ENCODE data around the gene CMPK2. TPM values are rescaled to one million over a fixed set of nuclear protein-coding genes. Genes with fewer than 3 reads are reported as not detected.

CMPK2 gene
- total and polyA plus RNA-seq, 3 experiments from 2014 or later: 0.62 to 10.9 (median 1.1) TPM

DNA sequence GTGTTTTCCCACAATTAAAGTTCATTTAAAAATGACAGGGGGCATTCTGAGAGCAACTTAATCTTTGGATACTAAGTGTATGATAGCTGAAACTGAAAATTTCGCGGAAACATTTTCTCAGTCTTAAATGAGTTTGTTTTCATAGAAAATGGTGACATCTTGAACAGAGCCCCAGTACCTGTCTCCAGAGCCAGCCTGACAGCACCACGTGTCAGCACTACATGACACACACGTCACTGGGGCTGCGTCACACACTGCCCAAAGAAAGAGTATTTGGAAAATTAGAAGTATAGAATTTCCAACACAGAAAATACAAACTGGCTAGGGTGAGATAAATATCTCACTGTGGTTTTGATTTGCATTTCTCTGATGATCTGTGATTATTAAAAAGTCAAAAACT is 50.8 kb downstream of the CMPK2 start:
- H3K4me1 ChIP-seq (ENCODE audit: insufficient read depth, low read length): no peaks in the 10 kb centered on the region
- H3K4me3 Mint-ChIP-seq: no peak overlapping the region
- no peak for DNase-seq
- H3K27ac Mint-ChIP-seq: no peak overlapping the region
- H3K4me3 ChIP-seq (ENCODE audit: low read length): no peak overlapping the region
- no peak overlapping the region for H3K27ac ChIP-seq (ENCODE audit: low read depth, low read length)
- H3K36me3 ChIP-seq (ENCODE audit: insufficient read depth, low read length): no peaks in the 10 kb centered on the region
- peaks cover 0 to 6% (median 0%) of the 10 kb centered on the region in 3 donors for H3K36me3 Mint-ChIP-seq
- no peaks in the 10 kb centered on the region for H3K9me3 ChIP-seq (ENCODE audit: low read length)
- ChIA-PET CTCF (no interaction called here), POLR2A (no interaction called here)
- no peaks in the 10 kb centered on the region for H3K9me3 Mint-ChIP-seq
- H3K4me1 Mint-ChIP-seq: no peaks in the 10 kb centered on the region
- H3K27me3 Mint-ChIP-seq: peaks cover 15 to 48% of the 10 kb centered on the region in 2 donors
- H3K27me3 ChIP-seq (ENCODE audit: insufficient read depth, low read length, poor library complexity, severe bottlenecking): peaks cover 2% of the 10 kb centered on the region

DNA sequence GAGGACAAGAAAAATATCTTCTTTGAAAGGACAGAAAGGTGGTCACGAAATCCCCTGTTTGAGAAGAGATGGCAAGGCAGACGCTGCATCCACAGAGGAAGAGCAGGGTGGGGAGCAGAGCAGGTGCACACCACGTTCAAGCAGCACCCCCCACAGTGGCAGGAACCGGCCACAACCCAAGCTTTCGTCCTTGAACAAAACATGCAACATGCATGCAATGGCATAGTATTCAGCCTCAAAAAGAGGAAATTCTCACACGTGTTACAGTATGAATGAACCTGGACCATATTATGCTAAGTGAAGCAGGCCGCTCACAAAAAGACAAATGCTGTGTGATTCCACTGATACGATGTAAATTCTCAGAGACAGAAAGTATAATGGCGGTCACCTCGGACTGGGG is 51.4 kb downstream of the CMPK2 start:
- H3K4me1 ChIP-seq (ENCODE audit: insufficient read depth, low read length): no peaks in the 10 kb centered on the region
- Mint-ChIP-seq H3K36me3 (peaks cover 0 to 6% (median 0%) of the 10 kb centered on the region in 3 donors), H3K27me3 (peaks cover 14 to 48% of the 10 kb centered on the region in 2 donors), H3K27ac (no peak overlapping the region), H3K4me3 (no peak overlapping the region), H3K9me3 (no peaks in the 10 kb centered on the region), H3K4me1 (no peaks in the 10 kb centered on the region)
- DNase-seq: no peak
- ChIA-PET CTCF (no interaction called here), POLR2A (no interaction called here)
- H3K27ac ChIP-seq (ENCODE audit: low read depth, low read length): no peak overlapping the region
- no peaks in the 10 kb centered on the region for H3K9me3 ChIP-seq (ENCODE audit: low read length)
- H3K36me3 ChIP-seq (ENCODE audit: insufficient read depth, low read length): no peaks in the 10 kb centered on the region
- H3K4me3 ChIP-seq (ENCODE audit: low read length): no peak overlapping the region
- H3K27me3 ChIP-seq (ENCODE audit: insufficient read depth, low read length, poor library complexity, severe bottlenecking): peaks cover 6% of the 10 kb centered on the region

DNA sequence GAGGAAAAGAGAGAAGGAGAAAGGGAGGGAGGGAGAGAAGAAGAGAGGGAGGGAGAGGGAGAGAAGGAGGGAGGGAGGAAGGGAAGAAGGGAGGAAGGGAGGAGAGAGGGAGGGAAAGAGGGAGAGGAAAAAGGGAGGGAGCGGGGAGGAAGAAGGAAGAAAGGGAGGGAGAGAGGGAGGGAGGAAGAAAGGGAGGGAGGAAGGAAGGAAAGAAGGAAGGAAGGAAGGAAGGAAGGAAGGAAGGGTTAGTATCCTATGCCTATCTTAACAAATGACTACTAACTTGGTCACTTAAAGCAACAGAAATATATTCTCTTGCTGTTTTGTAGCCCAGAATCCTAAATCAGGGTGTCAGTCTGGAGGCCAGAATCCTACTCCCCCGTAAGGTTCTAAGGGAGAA is 52.1 kb downstream of the CMPK2 start:
- Mint-ChIP-seq H3K27me3 (peaks cover 14 to 54% of the 10 kb centered on the region in 2 donors), H3K27ac (no peak overlapping the region), H3K4me3 (no peak overlapping the region), H3K4me1 (no peaks in the 10 kb centered on the region), H3K9me3 (no peaks in the 10 kb centered on the region), H3K36me3 (peaks cover 0 to 6% (median 0%) of the 10 kb centered on the region in 3 donors)
- ChIA-PET CTCF (no interaction called here), POLR2A (no interaction called here)
- Histone ChIP-seq H3K27me3 (ENCODE audit: insufficient read depth, low read length, poor library complexity, severe bottlenecking) (peaks cover 6% of the 10 kb centered on the region), H3K9me3 (ENCODE audit: low read length) (no peaks in the 10 kb centered on the region), H3K27ac (ENCODE audit: low read depth, low read length) (no peak overlapping the region), H3K4me1 (ENCODE audit: insufficient read depth, low read length) (no peaks in the 10 kb centered on the region), H3K36me3 (ENCODE audit: insufficient read depth, low read length) (no peaks in the 10 kb centered on the region), H3K4me3 (ENCODE audit: low read length) (no peak overlapping the region)
- DNase-seq: no peak

DNA sequence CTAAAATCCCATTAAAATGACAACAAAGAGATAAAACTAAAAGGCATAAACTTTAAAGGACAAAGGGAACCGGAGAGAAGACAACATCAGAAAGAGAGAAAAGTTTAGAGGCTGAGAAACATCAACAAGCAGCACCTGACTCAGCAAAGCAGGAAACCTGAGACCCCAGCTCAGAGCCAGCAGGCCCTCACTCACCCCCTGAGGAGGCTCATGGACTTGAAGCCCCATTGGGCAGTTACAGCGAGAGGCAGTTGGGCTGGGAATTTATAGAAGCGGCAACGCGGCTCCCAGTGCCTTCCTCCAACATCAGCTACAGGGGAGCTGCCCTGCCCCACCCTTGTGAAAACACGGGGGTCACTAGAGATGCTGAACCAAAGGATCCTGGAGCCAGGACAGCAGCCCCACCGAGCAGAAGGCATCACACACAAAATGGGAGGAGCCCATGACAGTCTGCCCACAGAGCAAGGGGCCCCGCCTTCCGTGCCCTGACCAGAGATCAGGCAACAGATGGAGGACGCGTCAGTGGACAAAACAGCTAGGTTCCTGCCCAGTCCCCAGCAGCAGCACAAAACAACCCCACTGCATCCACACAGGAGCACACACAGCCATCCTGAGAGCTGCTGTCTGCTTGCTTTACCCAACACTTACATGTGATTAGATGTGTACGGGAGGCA is 52.7 kb downstream of the CMPK2 start:
- POLR2A ChIA-PET: no interaction called here
- H3K4me3 ChIP-seq (ENCODE audit: low read length): no peak overlapping the region

DNA sequence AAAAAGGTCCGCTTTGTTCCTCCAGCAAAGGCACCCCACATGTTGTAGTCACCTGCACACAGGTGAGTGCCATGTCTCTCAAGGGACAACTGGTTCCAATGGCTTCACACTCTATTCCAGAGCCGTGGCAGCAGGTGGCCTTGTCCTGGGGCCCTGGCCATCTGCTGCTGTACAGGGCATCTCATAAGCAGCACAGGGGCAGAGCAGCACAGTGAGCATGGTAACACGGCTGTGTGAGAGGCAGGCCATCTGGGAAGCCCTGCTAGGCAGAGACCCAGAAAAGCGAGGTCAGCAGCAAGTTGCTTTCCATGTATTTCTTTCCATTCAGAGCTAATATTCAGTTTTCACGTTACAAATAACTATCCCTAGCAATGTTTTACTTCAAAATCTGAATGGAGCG is 54.7 kb downstream of the CMPK2 start:
- Histone ChIP-seq H3K4me3 (ENCODE audit: low read length) (no peak overlapping the region), H3K4me1 (ENCODE audit: insufficient read depth, low read length) (no peaks in the 10 kb centered on the region), H3K9me3 (ENCODE audit: low read length) (no peaks in the 10 kb centered on the region), H3K36me3 (ENCODE audit: insufficient read depth, low read length) (no peaks in the 10 kb centered on the region), H3K27ac (ENCODE audit: low read depth, low read length) (no peak overlapping the region), H3K27me3 (ENCODE audit: insufficient read depth, low read length, poor library complexity, severe bottlenecking) (peaks cover 6% of the 10 kb centered on the region)
- Mint-ChIP-seq H3K4me3 (no peak overlapping the region), H3K27ac (no peak overlapping the region), H3K27me3 (peaks cover 15 to 63% of the 10 kb centered on the region in 2 donors), H3K9me3 (no peaks in the 10 kb centered on the region), H3K4me1 (no peaks in the 10 kb centered on the region), H3K36me3 (peaks cover 0 to 10% (median 0%) of the 10 kb centered on the region in 3 donors)
- CTCF ChIA-PET: no interaction called here
- DNase-seq: no peak
- POLR2A ChIA-PET: no interaction called here

More for the DNA sequence above, 52.7 kb downstream of the CMPK2 start:
- Histone ChIP-seq H3K36me3 (ENCODE audit: insufficient read depth, low read length) (no peaks in the 10 kb centered on the region), H3K27me3 (ENCODE audit: insufficient read depth, low read length, poor library complexity, severe bottlenecking) (peaks cover 6% of the 10 kb centered on the region), H3K27ac (ENCODE audit: low read depth, low read length) (no peak overlapping the region), H3K4me1 (ENCODE audit: insufficient read depth, low read length) (no peaks in the 10 kb centered on the region), H3K9me3 (ENCODE audit: low read length) (no peaks in the 10 kb centered on the region)
- Mint-ChIP-seq H3K4me1 (no peaks in the 10 kb centered on the region), H3K27me3 (peaks cover 14 to 57% of the 10 kb centered on the region in 2 donors), H3K27ac (no peak overlapping the region), H3K4me3 (no peak overlapping the region), H3K9me3 (no peaks in the 10 kb centered on the region), H3K36me3 (peaks cover 0 to 6% (median 0%) of the 10 kb centered on the region in 3 donors)
- CTCF ChIA-PET: no interaction called here
- DNase-seq: no peak

DNA sequence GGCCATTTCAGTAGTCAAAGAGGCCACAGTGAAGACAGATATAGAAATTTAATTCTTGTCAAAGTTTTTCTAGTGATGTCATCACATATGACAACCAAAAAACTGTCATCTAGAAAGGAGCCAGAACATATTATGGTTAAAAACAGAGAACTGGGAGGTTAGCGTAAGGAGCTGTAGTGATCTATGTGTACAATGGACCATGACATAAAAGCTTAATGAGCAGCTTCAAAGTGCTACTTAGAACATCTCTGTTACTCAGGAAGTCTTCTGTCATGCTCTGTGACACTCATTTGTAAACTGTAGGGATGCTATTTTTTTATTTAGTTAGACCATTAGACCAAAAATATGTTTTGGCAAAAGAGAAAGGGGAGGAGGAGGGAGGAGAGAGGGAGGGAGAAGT is 57.3 kb downstream of the CMPK2 start:
- H3K27me3 ChIP-seq (ENCODE audit: insufficient read depth, low read length, poor library complexity, severe bottlenecking): peaks cover 6% of the 10 kb centered on the region
- H3K9me3 Mint-ChIP-seq: no peaks in the 10 kb centered on the region
- H3K4me1 ChIP-seq (ENCODE audit: insufficient read depth, low read length): no peaks in the 10 kb centered on the region
- no peaks in the 10 kb centered on the region for H3K36me3 ChIP-seq (ENCODE audit: insufficient read depth, low read length)
- no peaks in the 10 kb centered on the region for H3K9me3 ChIP-seq (ENCODE audit: low read length)
- ChIA-PET CTCF (no interaction called here), POLR2A (no interaction called here)
- H3K27ac ChIP-seq (ENCODE audit: low read depth, low read length): no peak overlapping the region
- DNase-seq: no peak
- peaks cover 0 to 4% (median 0%) of the 10 kb centered on the region in 3 donors for H3K36me3 Mint-ChIP-seq
- H3K4me3 Mint-ChIP-seq: no peak overlapping the region
- peaks cover 20 to 67% of the 10 kb centered on the region in 2 donors for H3K27me3 Mint-ChIP-seq
- H3K27ac Mint-ChIP-seq: no peak overlapping the region
- H3K4me1 Mint-ChIP-seq: no peaks in the 10 kb centered on the region
- no peak overlapping the region for H3K4me3 ChIP-seq (ENCODE audit: low read length)

DNA sequence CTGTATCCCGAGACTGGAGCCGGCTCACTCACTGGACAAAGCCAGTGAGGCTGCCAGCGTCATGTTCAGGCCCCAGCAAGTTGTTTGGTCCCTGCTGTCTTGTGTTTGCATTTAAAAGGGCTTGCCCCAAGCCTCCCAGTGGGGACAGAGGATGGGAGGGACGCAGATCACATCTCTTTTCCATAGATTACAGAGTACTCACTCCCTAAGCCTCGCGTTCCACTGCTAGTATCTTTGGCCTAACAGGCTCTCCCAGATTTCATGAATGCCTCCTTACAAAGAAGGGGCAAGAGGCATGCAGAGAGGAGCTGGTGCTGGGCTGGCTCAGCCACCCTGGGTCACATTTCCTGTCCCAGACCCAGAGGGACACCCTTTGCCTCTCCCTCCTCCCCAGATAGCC is 59.1 kb downstream of the CMPK2 start:
- H3K36me3 ChIP-seq (ENCODE audit: insufficient read depth, low read length): no peaks in the 10 kb centered on the region
- H3K27me3 ChIP-seq (ENCODE audit: insufficient read depth, low read length, poor library complexity, severe bottlenecking): peaks cover 6% of the 10 kb centered on the region
- POLR2A ChIA-PET: no interaction called here
- Mint-ChIP-seq H3K4me1 (no peaks in the 10 kb centered on the region), H3K9me3 (no peaks in the 10 kb centered on the region), H3K4me3 (no peak overlapping the region), H3K27ac (no peak overlapping the region), H3K36me3 (peaks cover 0 to 4% (median 0%) of the 10 kb centered on the region in 3 donors), H3K27me3 (peaks cover 21 to 75% of the 10 kb centered on the region in 2 donors)
- H3K4me3 ChIP-seq (ENCODE audit: low read length): no peak overlapping the region
- H3K9me3 ChIP-seq (ENCODE audit: low read length): no peaks in the 10 kb centered on the region
- no peak for DNase-seq
- no peaks in the 10 kb centered on the region for H3K4me1 ChIP-seq (ENCODE audit: insufficient read depth, low read length)
- H3K27ac ChIP-seq (ENCODE audit: low read depth, low read length): no peak overlapping the region
- CTCF ChIA-PET: no interaction called here

DNA sequence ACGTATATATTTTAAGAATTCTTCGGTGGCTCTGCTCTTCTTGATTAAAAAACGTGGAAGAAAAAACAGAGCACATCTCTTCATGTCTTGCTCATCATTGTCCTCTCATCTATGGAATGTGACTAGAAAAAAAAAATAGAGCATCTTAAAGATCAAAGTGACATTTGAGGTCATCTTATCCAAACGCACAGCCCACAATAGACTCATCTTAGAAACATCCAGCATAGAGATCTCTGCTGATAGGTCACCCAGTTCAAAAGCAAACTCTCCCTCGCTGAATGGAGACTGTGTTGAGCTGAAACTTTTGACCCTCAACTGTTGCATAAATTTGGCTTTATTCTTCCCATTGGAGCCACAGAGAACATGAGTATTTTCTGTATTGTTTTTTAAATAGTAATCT is 65.2 kb downstream of the CMPK2 start:
- no peaks in the 10 kb centered on the region for H3K4me1 Mint-ChIP-seq
- peak overlapping the region in 1 of 8 donors; percentile 48 for H3K27ac Mint-ChIP-seq
- no peak for DNase-seq
- POLR2A ChIA-PET: no interaction called here
- Histone ChIP-seq H3K9me3 (ENCODE audit: low read length) (no peaks in the 10 kb centered on the region), H3K36me3 (ENCODE audit: insufficient read depth, low read length) (no peaks in the 10 kb centered on the region), H3K27ac (ENCODE audit: low read depth, low read length) (no peak overlapping the region), H3K4me1 (ENCODE audit: insufficient read depth, low read length) (no peaks in the 10 kb centered on the region), H3K27me3 (ENCODE audit: insufficient read depth, low read length, poor library complexity, severe bottlenecking) (no peaks in the 10 kb centered on the region), H3K4me3 (ENCODE audit: low read length) (no peak overlapping the region)
- peaks cover 20 to 44% of the 10 kb centered on the region in 2 donors for H3K27me3 Mint-ChIP-seq
- H3K9me3 Mint-ChIP-seq: no peaks in the 10 kb centered on the region
- CTCF ChIA-PET: no interaction called here
- no peak overlapping the region for H3K4me3 Mint-ChIP-seq
- H3K36me3 Mint-ChIP-seq: no peaks in the 10 kb centered on the region
